RWPE1 (cell line): ENCODE results near the gene MUC12.
"Not testable (repeated sequence)": the region's sequence is repeated elsewhere in the genome, so short reads cannot be mapped to it uniquely, and the experiment has no call there.

ENCODE experiments used
- CTCF ChIA-PET: fragments of 350-600 bp; sonication (Branson Sonifier 250); formaldehyde crosslinking; extraction: SDS; loops from one replicate; lab custom pipeline; 2021; lab: Yijun Ruan, JAX
- POLR2A ChIA-PET: fragments of 400-600 bp; formaldehyde crosslinking; extraction: SDS; loops from one replicate; lab custom pipeline; 2020; ENCODE audit warnings: antibody characterized with exemption; ENCODE audit not compliant: low non-redundant PET; lab: Yijun Ruan, JAX
- DNase-seq: peaks from one replicate; pipeline ENCODE4 v3.0.0; 2012; ENCODE audit warnings: low spot score
- H3K27ac ChIP-seq: fragments of 450-650 bp; 2 replicates; pipeline ENCODE4 v1.5.1; 2017
- CTCF ChIP-seq: fragments of 450-650 bp; conservative IDR thresholded peaks from 2 replicates; pipeline ENCODE4 v1.5.1; 2017; ENCODE audit warnings: low read depth, mild to moderate bottlenecking

Gene MUC12

GRCh38 chr7:100991631-100992030 lies 22.3 kb downstream of the MUC12 start:
- CTCF ChIA-PET: no interaction called here
- POLR2A ChIA-PET: no interaction called here

GRCh38 chr7:100992280-100992679 lies 22.9 kb downstream of the MUC12 start:
- H3K27ac ChIP-seq, POLR2A ChIA-PET, DNase-seq: not testable (repeated sequence)
- CTCF ChIA-PET: interaction anchor here (0.6 to 0.9 kb wide), 2 partner anchors 98 to 729 kb away, joined by 3 to 4 read pairs; no protein-coding TSS in a partner anchor

More at GRCh38 chr7:100991631-100992030, 22.3 kb downstream of the MUC12 start:
- no peak for DNase-seq
- TF ChIP-seq CTCF: no peak
- no peak overlapping the region for H3K27ac ChIP-seq

GRCh38 chr7:100994671-100995070 lies 25.3 kb downstream of the MUC12 start:
- CTCF ChIA-PET, H3K27ac ChIP-seq, POLR2A ChIA-PET, DNase-seq: not testable (repeated sequence)

GRCh38 chr7:100998530-100998929 lies 29.2 kb downstream of the MUC12 start:
- H3K27ac ChIP-seq, CTCF ChIA-PET, POLR2A ChIA-PET: not testable (repeated sequence)

GRCh38 chr7:100999334-100999733 lies 30.0 kb downstream of the MUC12 start:
- CTCF ChIA-PET: not testable (repeated sequence)

More at GRCh38 chr7:100998530-100998929, 29.2 kb downstream of the MUC12 start:
- not testable (repeated sequence) for DNase-seq

GRCh38 chr7:101000025-101000424 lies 30.7 kb downstream of the MUC12 start:
- not testable (repeated sequence) for H3K27ac ChIP-seq

More at GRCh38 chr7:100999334-100999733, 30.0 kb downstream of the MUC12 start:
- POLR2A ChIA-PET, H3K27ac ChIP-seq, DNase-seq: not testable (repeated sequence)

GRCh38 chr7:101002333-101002732 lies 33.0 kb downstream of the MUC12 start:
- POLR2A ChIA-PET, CTCF ChIA-PET, H3K27ac ChIP-seq, DNase-seq: not testable (repeated sequence)

More at GRCh38 chr7:101000025-101000424, 30.7 kb downstream of the MUC12 start:
- CTCF ChIA-PET, DNase-seq, POLR2A ChIA-PET: not testable (repeated sequence)

- CTCF ChIA-PET, H3K27ac ChIP-seq, DNase-seq, POLR2A ChIA-PET: not testable (repeated sequence)
Measured at GRCh38 chr7:101007361-101007760, 38.0 kb downstream of the MUC12 start.

GRCh38 chr7:101009629-101010028 lies 40.3 kb downstream of the MUC12 start:
- TF ChIP-seq CTCF: no peak
- no peak overlapping the region for H3K27ac ChIP-seq
- ChIA-PET POLR2A (no interaction called here), CTCF (no interaction called here)
- DNase-seq: no peak

- no peak overlapping the region for H3K27ac ChIP-seq
- ChIA-PET CTCF (interaction anchor here (0.6 kb wide), 1 partner anchor 367 kb away, joined by 3 read pairs; no protein-coding TSS in a partner anchor), POLR2A (no interaction called here)
- TF ChIP-seq CTCF: no peak
- DNase-seq: no peak
Measured at GRCh38 chr7:101012931-101013330, 43.6 kb downstream of the MUC12 start.
